ENCODE results near the gene TRIM15. TPM values are rescaled to one million over a fixed set of nuclear protein-coding genes. Genes with fewer than 3 reads are reported as not detected.
"Not testable (repeated sequence)": the region's sequence is repeated elsewhere in the genome, so short reads cannot be mapped to it uniquely, and the experiment has no call there.

The TRIM15 gene
- total RNA-seq, 1 experiment from 2014 or later, result not detected

DNA sequence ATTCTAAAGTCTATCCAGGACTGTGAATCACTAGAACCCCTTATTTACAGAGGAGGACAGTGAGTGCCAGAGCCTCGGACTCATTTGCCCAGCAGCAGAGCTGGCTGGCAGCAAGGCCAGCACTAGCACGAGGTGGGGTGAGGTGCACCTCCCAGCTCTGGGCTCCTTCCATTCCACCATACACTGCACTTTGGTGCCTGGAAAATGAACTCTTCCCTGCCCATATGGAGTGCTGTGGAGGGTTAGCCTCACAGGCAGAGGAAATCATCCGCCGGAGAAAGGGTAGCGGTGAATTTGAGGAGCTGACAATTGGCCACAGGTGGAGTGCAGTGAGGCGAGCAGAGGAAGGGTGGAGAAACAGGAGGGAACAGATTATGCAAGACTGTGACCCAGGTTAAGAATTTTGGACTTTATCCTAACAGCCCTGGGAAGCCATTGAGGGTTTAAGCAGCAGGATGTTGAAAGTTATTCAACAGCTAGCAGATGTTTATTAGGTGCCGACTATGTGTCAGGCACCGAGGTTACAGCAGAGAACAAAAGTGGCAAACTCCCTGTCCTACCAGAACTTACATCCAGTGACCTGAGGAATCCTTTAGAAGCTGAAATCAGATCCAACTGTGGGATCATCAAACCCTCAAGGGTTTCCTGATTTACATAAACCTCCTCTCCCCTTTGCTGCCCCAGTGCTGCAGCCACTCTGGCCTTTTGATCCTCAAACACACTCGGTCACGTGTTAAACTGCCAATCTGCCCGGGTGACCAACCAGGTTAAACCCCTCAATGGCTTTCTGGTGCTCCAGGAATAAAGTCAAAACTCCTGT lies 43.7 kb downstream of the TRIM15 start:
- Histone ChIP-seq H3K4me3 (no peak overlapping the region), H3K27me3 (no peaks in the 10 kb centered on the region), H3K36me3 (peaks cover 4% of the 10 kb centered on the region), H3K9me3 (no peaks in the 10 kb centered on the region)
- DNase-seq, result peak; percentile 69

DNA sequence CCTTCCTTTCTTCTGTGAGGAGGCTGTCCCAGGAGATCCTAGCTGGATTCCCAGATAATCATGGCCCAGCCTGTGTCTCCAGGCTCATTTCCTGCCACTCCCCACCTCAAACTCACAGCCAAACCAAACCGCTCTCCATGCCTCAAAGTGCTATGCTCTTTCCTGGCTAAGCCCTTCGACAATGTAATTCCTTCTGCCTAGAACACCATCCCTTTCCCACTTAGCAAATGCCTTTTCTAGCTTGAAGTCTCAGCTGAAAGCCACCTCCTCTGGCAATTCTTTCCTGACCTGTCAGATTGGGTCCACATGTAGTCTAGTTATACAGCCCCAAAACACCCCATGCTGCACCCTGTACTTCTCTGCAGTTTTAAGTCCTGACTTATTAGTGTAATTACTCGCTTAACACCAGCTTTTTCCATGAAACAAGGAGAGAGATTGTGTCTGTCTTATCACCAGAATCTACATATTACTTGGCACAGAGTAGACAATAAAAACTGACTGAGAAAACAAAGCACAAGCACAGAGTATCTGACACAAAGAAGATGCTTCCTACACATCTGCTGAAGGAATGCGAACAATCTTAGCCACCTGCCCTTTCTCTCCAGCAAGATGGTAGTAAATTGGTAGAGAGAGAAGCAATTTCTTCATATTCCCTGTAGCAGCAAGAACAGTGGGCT lies 44.4 kb downstream of the TRIM15 start:
- peaks cover 2% of the 10 kb centered on the region for H3K36me3 ChIP-seq
- peak; percentile 56 for DNase-seq
- H3K4me3 ChIP-seq, result no peak overlapping the region
- H3K27me3 ChIP-seq, result no peaks in the 10 kb centered on the region
- H3K9me3 ChIP-seq, result no peaks in the 10 kb centered on the region

DNA sequence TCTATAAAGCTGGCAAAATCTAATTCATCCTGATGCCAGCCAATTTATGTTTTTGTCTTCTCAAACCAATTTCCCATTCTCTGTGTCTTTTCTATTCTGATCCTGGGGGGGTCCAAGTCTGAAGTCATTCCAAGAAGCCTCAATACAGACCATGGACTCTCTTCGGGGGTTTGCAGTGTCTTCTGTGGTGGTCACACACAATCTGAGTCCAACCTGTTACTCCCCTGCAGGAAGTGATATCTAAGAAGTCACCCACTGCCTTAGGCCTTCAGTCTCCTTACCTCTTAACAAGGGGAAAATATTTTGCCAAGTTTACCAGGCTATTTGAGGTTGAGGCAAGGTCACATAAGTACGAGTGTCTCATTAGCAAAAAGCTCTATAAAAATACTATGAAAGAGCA lies 48.0 kb downstream of the TRIM15 start:
- Histone ChIP-seq H3K9me3 (no peaks in the 10 kb centered on the region), H3K27me3 (no peaks in the 10 kb centered on the region), H3K36me3 (peaks cover 2% of the 10 kb centered on the region), H3K4me3 (peak overlapping the region; percentile 71)
- no peak for DNase-seq

DNA sequence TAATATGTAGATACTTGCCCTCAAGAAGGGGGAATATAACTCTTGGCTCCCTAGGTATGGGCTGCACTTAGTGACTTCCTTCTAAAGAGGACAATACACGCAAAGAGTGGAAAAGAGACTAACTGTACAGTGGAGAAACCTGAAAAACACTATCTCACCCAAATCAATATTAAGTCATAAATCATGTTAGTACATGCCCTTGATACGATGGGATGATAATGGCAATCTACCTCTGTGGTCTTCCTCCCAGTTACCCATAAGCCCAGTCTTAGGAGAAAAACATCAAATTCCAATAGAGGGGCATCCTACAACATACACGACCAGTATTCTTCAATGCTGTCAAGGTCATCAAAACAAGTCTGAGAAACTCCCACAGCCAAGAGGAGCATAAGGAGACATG lies 48.6 kb downstream of the TRIM15 start:
- H3K4me3 ChIP-seq, result peak overlapping the region; percentile 71
- H3K36me3 ChIP-seq, result peaks cover 2% of the 10 kb centered on the region
- no peak for DNase-seq
- H3K9me3 ChIP-seq, result no peaks in the 10 kb centered on the region
- H3K27me3 ChIP-seq, result no peaks in the 10 kb centered on the region

DNA sequence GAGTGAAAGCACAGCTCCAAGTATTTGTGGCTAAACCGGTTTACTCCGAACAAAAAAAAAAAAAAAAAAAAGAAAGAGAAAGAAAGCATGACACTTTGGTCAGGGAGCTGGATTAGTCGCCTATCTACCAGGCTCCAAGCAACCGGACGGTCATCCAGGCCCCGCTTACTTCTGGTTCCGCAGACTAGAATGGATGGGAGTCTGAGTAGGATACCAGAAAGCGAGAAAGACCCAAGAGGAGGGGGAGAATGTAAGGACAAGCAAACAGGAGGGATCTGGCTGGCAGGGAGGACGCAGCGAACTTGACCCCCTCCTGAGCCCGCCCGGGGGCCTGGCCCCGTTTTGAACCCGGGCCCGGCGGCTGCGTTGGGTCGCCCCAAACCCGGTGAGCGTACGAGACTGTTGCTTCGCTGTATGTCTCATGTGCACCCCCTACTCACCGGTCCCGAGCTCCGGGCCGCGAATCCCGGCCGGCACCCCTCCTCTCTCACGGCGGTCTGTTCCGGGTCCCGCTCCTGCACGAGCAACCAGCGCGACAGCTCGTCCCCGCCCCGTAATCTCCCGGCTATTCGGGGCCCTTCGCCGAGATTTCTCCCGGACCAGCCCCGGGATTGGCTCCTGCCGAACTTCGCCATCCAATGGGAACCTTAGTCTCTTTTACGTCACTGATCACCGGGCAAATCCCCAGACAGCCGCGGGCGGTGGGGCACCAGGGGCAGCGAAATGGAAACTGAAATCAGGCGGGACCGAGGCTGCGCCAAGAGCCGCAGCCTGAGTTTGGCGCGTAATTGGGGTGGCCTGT lies 49.7 kb downstream of the TRIM15 start, which contains the start of gene TRIM26:
TRIM26 (minus strand) TSS at position 542 of the 802 bp plus-strand sequence. CDS start 14,303 bp downstream, outside the sequence.
- peak within 1 kb of the TSS; percentile 71 for H3K4me3 ChIP-seq
- H3K36me3 ChIP-seq, result peaks cover 2% of the 10 kb centered on the region
- H3K27me3 ChIP-seq, result no peaks in the 10 kb centered on the region
- peak; percentile 96 for DNase-seq
- no peaks in the 10 kb centered on the region for H3K9me3 ChIP-seq

DNA sequence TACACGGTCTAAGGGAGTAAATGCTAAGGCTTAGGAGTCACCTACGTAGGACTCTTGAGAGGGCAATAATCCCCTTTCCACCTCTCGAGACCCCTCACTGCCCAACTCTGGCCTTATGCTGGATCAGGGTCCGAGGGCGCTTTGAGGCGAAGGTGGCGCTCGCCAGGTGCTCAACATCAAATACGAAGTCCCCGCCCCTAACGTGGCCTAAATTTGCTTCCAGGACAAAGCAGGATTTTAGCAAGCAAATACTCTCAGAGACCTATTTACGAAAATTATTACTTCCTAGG lies 50.3 kb downstream of the TRIM15 start:
- Histone ChIP-seq H3K4me3 (peak overlapping the region; percentile 71), H3K27me3 (no peaks in the 10 kb centered on the region), H3K36me3 (peaks cover 2% of the 10 kb centered on the region; the same call in 1 of the 2 replicates), H3K9me3 (no peaks in the 10 kb centered on the region)
- DNase-seq, result no peak

DNA sequence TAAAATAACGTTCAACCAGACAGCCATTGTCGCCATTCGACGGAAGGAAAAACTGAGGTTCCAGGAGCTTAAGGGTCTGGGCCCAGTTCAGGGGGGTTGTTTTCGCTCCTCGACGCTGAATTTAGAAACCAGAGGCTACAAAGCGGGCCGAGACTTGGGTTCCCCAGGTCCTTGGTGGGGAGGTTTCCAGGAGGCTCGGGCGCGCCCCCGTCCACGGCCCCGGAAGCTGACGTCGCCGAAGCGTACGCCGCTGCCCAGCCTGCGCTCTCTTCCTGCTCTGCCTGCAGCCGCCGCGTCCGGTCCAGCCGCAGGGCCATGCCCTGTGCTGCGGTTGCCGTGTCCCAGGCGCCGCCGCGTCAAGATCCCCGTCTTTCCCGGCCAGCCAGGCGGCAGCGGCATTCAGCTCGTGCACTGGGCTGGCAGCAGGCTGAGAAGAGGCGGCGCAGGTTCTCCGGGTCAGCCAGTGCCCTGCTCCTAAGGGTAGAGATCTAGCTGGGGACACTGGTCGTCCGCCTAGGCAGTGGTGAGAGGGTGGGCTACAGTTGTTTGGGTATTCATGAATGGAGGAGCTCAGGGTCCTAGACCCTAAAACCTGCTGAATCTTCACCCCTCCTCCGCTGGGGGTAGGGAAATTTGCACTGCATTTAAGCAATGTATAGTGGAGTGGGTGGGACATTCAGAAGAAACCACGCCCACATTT lies 50.8 kb downstream of the TRIM15 start:
- no peaks in the 10 kb centered on the region for H3K9me3 ChIP-seq
- no peaks in the 10 kb centered on the region for H3K27me3 ChIP-seq
- H3K36me3 ChIP-seq, result peaks cover 2% of the 10 kb centered on the region; the same call in 1 of the 2 replicates
- peak overlapping the region; percentile 71 for H3K4me3 ChIP-seq
- peak; percentile 80 for DNase-seq

DNA sequence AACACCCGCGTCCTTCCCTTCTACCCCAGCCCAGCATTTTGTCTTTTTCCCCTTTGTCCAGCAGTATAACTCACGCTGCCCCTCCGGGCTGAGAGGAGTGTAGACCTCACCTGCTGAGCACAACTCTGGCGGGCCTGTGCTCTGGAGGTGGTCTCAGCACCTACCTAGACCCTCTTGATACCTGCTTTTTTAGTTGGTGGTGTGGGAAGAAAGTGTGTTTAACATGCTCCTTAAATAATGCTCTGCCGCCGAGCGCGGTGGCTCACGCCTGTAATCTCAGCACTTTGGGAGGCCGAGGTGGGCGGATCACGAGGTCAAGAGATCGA lies 51.3 kb downstream of the TRIM15 start:
- no peaks in the 10 kb centered on the region for H3K27me3 ChIP-seq
- no peak for DNase-seq
- no peaks in the 10 kb centered on the region for H3K9me3 ChIP-seq
- H3K4me3 ChIP-seq, result peak overlapping the region; percentile 71
- peaks cover 2% of the 10 kb centered on the region; the same call in 1 of the 2 replicates for H3K36me3 ChIP-seq

DNA sequence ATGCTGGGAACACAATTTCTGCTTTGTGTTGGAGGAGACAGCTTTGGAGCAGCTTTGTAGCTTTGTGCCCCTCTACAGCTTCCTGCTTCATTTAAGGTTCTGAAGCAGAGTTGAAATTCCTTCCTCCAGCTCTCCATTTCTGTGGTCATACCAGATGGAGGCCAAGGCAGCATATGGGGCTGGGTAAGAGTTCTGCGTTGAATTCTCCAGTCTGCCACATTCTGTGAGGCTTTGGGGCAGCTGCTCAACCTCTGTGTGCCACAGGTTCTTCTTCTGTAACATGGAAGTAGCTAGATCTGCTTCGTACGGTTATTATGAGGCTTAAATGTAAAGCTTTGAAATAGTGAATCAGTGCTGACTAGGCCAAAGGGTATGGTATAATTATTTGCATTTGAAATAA lies 52.8 kb downstream of the TRIM15 start:
- Histone ChIP-seq H3K9me3 (no peaks in the 10 kb centered on the region), H3K27me3 (no peaks in the 10 kb centered on the region), H3K4me3 (no peak overlapping the region), H3K36me3 (no peaks in the 10 kb centered on the region)
- DNase-seq, result no peak

DNA sequence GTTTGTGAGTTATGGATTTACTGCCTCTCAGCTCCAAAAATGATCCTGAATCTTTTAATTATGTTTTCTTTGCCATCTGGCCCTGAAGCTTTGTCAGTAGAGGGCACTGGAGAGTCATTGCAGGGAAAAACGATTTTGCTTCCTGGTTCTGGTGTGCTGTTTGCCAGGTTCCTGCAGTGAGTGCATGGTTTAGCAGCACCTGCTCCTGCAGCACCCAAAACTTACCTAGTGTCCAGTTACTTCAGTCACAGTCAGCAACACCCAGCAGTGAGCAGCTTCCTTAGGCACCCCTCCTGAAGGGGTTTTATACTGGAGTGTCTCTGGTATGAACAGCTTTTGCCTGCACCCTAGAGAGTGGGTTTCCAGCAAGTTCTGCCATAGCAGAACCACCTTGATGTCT lies 55.9 kb downstream of the TRIM15 start:
- H3K27me3 ChIP-seq, result no peaks in the 10 kb centered on the region
- H3K9me3 ChIP-seq, result peaks cover 3% of the 10 kb centered on the region; the same call in 1 of the 2 replicates
- DNase-seq, result no peak
- no peaks in the 10 kb centered on the region for H3K36me3 ChIP-seq
- H3K4me3 ChIP-seq, result no peak overlapping the region

DNA sequence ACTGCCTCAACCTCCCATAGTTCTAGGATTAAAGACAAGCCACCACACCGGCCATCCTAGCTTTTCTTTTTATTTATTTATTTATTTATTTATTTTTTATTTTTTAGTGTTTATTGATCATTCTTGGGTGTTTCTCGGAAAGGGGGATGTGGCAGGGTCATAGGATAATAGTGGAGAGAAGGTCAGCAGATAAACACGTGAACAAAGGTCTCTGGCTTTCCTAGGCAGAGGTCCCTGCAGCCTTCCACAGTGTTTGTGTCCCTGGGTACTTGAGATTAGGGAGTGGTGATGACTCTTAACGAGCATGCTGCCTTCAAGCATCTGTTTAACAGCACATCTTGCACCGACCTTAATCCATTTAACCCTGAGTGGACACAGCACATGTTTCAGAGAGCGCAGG lies 58.0 kb downstream of the TRIM15 start:
- H3K27me3 ChIP-seq, DNase-seq, H3K9me3 ChIP-seq, H3K36me3 ChIP-seq, H3K4me3 ChIP-seq: not testable (repeated sequence)

DNA sequence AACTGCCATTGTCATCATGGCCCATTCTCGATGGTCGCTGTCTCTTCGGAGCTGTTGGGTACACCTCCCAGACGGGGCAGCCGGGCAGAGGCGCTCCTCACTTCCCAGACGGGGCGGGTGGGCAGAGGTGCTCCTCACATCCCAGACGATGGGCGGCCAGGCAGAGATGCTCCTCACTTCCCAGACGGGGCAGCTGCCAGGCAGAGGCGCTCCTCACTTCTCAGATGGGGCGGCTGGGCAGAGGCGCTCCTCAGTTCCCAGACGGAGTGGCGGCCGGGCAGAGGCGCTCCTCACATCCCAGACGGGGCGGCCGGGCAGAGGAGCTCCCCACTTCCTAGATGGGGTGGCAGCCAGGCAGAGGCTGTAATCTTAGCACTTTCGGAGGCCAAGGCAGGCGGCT lies 58.6 kb downstream of the TRIM15 start:
- H3K36me3 ChIP-seq, H3K4me3 ChIP-seq, DNase-seq, H3K9me3 ChIP-seq, H3K27me3 ChIP-seq: not testable (repeated sequence)

Other genes starting within 250 kb of the TRIM15 start
- gene HLA-A, start 221.0 kb upstream of the TRIM15 start, total RNA-seq (2014; rRNA removed; shearing (Covaris generic); ENCODE audit: low replicate concordance), result 139 and 315 TPM in 2 replicates
- 24.3 and 32.9 TPM in 2 replicates for gene POLR1H, start 102.3 kb upstream of the TRIM15 start, total RNA-seq (2014; rRNA removed; shearing (Covaris generic); ENCODE audit: low replicate concordance)
- gene PPP1R11, start 96.3 kb upstream of the TRIM15 start, total RNA-seq (2014; rRNA removed; shearing (Covaris generic); ENCODE audit: low replicate concordance), result 20.2 and 47.2 TPM in 2 replicates
- not detected in 2 replicates for gene RNF39, start 87.8 kb upstream of the TRIM15 start, total RNA-seq (2014; rRNA removed; shearing (Covaris generic); ENCODE audit: low replicate concordance)
- not detected in 2 replicates for gene TRIM31, start 50.5 kb upstream of the TRIM15 start, total RNA-seq (2014; rRNA removed; shearing (Covaris generic); ENCODE audit: low replicate concordance)
- gene TRIM40, start 27.4 kb upstream of the TRIM15 start, total RNA-seq (2014; rRNA removed; shearing (Covaris generic); ENCODE audit: low replicate concordance), result not detected in 2 replicates
- gene TRIM10, start 2.3 kb upstream of the TRIM15 start, total RNA-seq (2014; rRNA removed; shearing (Covaris generic); ENCODE audit: low replicate concordance), result not detected in 2 replicates
- gene TRIM26, start 49.9 kb downstream of the TRIM15 start, total RNA-seq (2014; rRNA removed; shearing (Covaris generic); ENCODE audit: low replicate concordance), result 44.3 and 60.7 TPM in 2 replicates
- 7.6 and 9.3 TPM in 2 replicates for gene TRIM39, start 163.4 kb downstream of the TRIM15 start, total RNA-seq (2014; rRNA removed; shearing (Covaris generic); ENCODE audit: low replicate concordance)
- 41.8 and 52.0 TPM in 2 replicates for gene RPP21, start 181.6 kb downstream of the TRIM15 start, total RNA-seq (2014; rRNA removed; shearing (Covaris generic); ENCODE audit: low replicate concordance)